Umbilical cord (tissue), 2 donors: Measurements from ENCODE around the gene SECISBP2. TPM values are rescaled to one million over a fixed set of nuclear protein-coding genes. Genes with fewer than 3 reads are reported as not detected.
A peak's percentile ranks its signal among the peaks of the same experiment; 100 is the strongest.

Experiments
- DNase-seq: peaks from one replicate; pipeline ENCODE4 v3.0.0-alpha.2; 2015; ENCODE audit warnings: low spot score
- total RNA-seq: library from RNA; depleted of rRNA; stranded (reverse); fragments of >200 nt; gene quantifications from one replicate; pipeline ENCODE4 v1.2.3, GENCODE V29; 2014; ENCODE audit warnings: low replicate concordance; ENCODE audit not compliant: insufficient read depth

Gene SECISBP2
- total RNA-seq, 1 donor from 2014 or later: 79.0 TPM

- DNase-seq: peak; percentile 21
Measured at GRCh38 chr9:89405826-89406225, 87.5 kb downstream of the SECISBP2 start.

- DNase-seq: no peak
Measured at GRCh38 chr9:89407070-89407469, 88.8 kb downstream of the SECISBP2 start.

- DNase-seq: no peak
Measured at GRCh38 chr9:89408628-89409101, 90.4 kb downstream of the SECISBP2 start.

Other genes with a start within 250 kb of the SECISBP2 start
- gene SHC3, start 139.7 kb upstream of the SECISBP2 start, total RNA-seq: 3.1 TPM
- gene CKS2, start 7.3 kb upstream of the SECISBP2 start, total RNA-seq: 8.4 TPM
- gene SEMA4D, start 179.6 kb downstream of the SECISBP2 start, total RNA-seq: 28.2 TPM